Nephron (organoid): Measurements from ENCODE around the gene COL18A1.
"Not testable (repeated sequence)": the region's sequence is repeated elsewhere in the genome, so short reads cannot be mapped to it uniquely, and the experiment has no call there.

ENCODE experiments used
- H3K27ac Mint-ChIP-seq, 3 experiments: 2 replicates each; pipeline ENCODE4 v1.8.0; 2020; ENCODE audit warnings: mixed read lengths in 3 of 3, mild to moderate bottlenecking in 2 of 3, moderate library complexity in 1 of 3
- H3K27me3 Mint-ChIP-seq: 2 replicates; pipeline ENCODE4 v1.8.0; 2021; ENCODE audit warnings: low read depth, mild to moderate bottlenecking, moderate library complexity, mixed read lengths
- H3K36me3 Mint-ChIP-seq: 2 replicates; pipeline ENCODE4 v1.8.0; 2020; ENCODE audit warnings: low read depth, mixed read lengths
- H3K4me1 Mint-ChIP-seq: 2 replicates; pipeline ENCODE4 v1.8.0; 2020; ENCODE audit warnings: mixed read lengths
- H3K4me3 Mint-ChIP-seq, 3 experiments: 2 replicates each; pipeline ENCODE4 v1.8.0; 2020; ENCODE audit warnings: mild to moderate bottlenecking in 3 of 3, mixed read lengths in 3 of 3, moderate library complexity in 2 of 3
- H3K9me3 Mint-ChIP-seq: 2 replicates; pipeline ENCODE4 v1.8.0; 2020; ENCODE audit warnings: mixed read lengths
- TF ChIP-seq, protein P1 (sequence below), 3 experiments: fragments of 200-600 bp; sonication (generic); IDR thresholded peaks; one replicate each; pipeline ENCODE4 v1.5.0; 2021; ENCODE audit warnings: antibody characterized with exemption in 3 of 3; ENCODE audit not compliant: unreplicated experiment in 3 of 3

Gene COL18A1

DNA sequence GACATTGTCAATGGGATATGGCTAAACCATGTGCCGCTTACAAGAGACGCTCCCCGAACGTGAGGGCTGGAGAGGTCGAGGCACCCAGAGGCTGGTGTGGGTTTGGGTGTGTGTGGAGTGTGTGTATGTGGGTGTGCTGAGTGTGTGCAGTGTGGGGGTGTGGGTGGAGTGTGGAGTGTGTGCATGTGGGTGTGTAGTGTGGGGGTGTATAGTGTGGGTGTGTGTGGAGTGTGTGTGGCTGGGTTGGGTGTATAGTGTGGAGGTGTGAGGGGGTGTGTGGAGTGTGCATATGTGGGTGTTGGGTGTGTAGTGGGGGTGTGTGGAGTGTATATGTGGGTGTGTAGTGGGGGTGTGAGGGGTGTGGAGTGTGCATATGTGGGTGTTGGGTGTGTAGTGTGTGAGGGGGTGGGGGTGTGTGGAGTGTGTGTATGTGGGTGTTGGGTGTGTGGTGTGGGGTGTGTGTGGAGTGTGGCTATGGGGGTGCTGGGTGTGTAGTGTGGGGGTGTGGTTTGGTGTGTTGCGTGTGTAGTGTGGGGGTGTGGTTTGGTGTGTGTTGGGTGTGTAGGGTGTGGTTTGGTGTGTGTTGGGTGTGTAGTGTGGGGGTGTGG lies 95.1 kb downstream of the COL18A1 start:
- Mint-ChIP-seq H3K9me3 (peaks cover 2% of the 10 kb centered on the region), H3K4me3 (no peak overlapping the region), H3K4me1 (no peaks in the 10 kb centered on the region), H3K27me3 (no peaks in the 10 kb centered on the region), H3K36me3 (peaks cover 20% of the 10 kb centered on the region), H3K27ac (no peak overlapping the region)
- TF ChIP-seq, protein P1, sequence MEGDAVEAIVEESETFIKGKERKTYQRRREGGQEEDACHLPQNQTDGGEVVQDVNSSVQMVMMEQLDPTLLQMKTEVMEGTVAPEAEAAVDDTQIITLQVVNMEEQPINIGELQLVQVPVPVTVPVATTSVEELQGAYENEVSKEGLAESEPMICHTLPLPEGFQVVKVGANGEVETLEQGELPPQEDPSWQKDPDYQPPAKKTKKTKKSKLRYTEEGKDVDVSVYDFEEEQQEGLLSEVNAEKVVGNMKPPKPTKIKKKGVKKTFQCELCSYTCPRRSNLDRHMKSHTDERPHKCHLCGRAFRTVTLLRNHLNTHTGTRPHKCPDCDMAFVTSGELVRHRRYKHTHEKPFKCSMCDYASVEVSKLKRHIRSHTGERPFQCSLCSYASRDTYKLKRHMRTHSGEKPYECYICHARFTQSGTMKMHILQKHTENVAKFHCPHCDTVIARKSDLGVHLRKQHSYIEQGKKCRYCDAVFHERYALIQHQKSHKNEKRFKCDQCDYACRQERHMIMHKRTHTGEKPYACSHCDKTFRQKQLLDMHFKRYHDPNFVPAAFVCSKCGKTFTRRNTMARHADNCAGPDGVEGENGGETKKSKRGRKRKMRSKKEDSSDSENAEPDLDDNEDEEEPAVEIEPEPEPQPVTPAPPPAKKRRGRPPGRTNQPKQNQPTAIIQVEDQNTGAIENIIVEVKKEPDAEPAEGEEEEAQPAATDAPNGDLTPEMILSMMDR (IDR thresholded peaks at IDR 0.05; ENCODE audit: unreplicated experiment in 3 of 3) = no peak

GRCh38 chr21:45501081-45502005 lies 96.4 kb downstream of the COL18A1 start:
- H3K9me3 Mint-ChIP-seq, H3K4me1 Mint-ChIP-seq, H3K27me3 Mint-ChIP-seq, H3K27ac Mint-ChIP-seq, H3K4me3 Mint-ChIP-seq: not testable (repeated sequence)
- peaks cover 20% of the 10 kb centered on the region for H3K36me3 Mint-ChIP-seq

- H3K27ac Mint-ChIP-seq = no peak overlapping the region
- no peaks in the 10 kb centered on the region for H3K4me1 Mint-ChIP-seq
- H3K9me3 Mint-ChIP-seq = peaks cover 2% of the 10 kb centered on the region
- H3K27me3 Mint-ChIP-seq = no peaks in the 10 kb centered on the region
- TF ChIP-seq, protein P1 (IDR thresholded peaks at IDR 0.05; ENCODE audit: unreplicated experiment in 3 of 3) = no peak
- H3K4me3 Mint-ChIP-seq = no peak overlapping the region
- peaks cover 20% of the 10 kb centered on the region for H3K36me3 Mint-ChIP-seq
Observed at GRCh38 chr21:45502006-45502345, 97.0 kb downstream of the COL18A1 start.

DNA sequence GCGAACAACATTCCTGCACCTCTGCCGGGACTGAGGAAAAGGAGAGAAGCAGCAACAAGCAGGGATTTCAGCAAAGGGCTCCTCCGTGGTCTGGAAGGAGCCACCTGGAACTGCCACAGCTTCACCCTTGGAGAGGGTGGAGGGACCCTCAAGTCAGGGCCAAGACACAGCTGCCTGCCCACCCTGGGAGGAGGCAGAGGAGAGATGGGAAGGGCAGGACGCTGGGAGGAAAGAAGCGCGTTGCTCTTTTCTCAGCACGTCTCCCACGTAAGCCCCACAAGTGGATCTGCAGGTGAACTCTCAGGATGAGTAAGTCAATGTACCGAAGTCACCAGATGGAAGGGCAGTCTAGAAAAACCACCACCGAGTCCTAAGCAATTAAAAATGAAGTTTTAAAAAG lies 97.6 kb downstream of the COL18A1 start:
- no peak overlapping the region for H3K27ac Mint-ChIP-seq
- H3K9me3 Mint-ChIP-seq = peaks cover 2% of the 10 kb centered on the region
- H3K27me3 Mint-ChIP-seq = no peaks in the 10 kb centered on the region
- H3K36me3 Mint-ChIP-seq = peaks cover 20% of the 10 kb centered on the region
- H3K4me1 Mint-ChIP-seq = no peaks in the 10 kb centered on the region
- TF ChIP-seq, protein P1 (IDR thresholded peaks at IDR 0.05; ENCODE audit: unreplicated experiment in 3 of 3) = no peak
- no peak overlapping the region for H3K4me3 Mint-ChIP-seq

DNA sequence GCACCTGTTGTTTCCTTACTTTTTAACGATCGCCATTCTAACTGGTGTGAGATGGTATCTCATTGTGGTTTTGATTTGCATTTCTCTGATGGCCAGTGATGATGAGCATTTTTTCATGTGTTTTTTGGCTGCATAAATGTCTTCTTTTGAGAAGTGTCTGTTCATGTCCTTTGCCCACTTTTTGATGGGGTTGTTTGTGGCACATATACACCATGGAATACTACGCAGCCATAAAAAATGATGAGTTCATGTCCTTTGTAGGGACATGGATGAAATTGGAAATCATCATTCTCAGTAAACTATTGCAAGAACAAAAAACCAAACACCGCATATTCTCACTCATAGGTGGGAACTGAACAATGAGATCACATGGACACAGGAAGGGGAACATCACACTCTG lies 98.3 kb downstream of the COL18A1 start:
- not testable (repeated sequence) for H3K4me3 Mint-ChIP-seq, H3K27me3 Mint-ChIP-seq, H3K27ac Mint-ChIP-seq, H3K9me3 Mint-ChIP-seq, H3K4me1 Mint-ChIP-seq
- peaks cover 20% of the 10 kb centered on the region for H3K36me3 Mint-ChIP-seq

DNA sequence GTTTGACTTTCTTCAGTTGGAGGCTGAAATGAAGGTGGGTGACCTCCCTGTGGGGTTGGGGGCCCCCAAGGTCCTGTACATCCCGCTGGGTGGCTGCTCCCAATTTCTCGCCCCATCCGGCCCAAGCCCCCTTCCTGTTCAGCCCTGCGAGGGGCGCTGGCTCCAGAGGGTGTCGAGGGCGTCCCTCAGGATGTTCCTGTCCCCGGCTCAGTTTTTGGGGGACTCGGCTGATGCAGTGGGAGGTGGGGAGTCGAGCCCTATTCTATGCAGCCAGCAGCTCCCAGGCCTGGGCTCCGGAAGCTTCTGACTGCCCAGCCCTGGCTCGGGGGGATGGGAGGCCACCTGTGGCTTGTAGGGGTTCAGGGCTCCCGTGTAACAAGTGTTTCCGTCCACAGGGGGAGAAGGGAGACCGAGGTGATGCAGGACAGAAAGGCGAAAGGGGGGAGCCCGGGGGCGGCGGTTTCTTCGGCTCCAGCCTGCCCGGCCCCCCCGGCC lies 99.1 kb downstream of the COL18A1 start:
- Mint-ChIP-seq H3K27ac (no peak overlapping the region), H3K9me3 (peaks cover 2% of the 10 kb centered on the region), H3K4me1 (no peaks in the 10 kb centered on the region), H3K36me3 (peaks cover 14% of the 10 kb centered on the region), H3K27me3 (no peaks in the 10 kb centered on the region), H3K4me3 (no peak overlapping the region)
- TF ChIP-seq, protein P1 (IDR thresholded peaks at IDR 0.05; ENCODE audit: unreplicated experiment in 3 of 3) = no peak
